Suprapubic skin (tissue), 4 donors: ENCODE data around the gene EXOC2. TPM values are rescaled to one million over a fixed set of nuclear protein-coding genes. Genes with fewer than 3 reads are reported as not detected.

ENCODE experiments used
- DNase-seq, 2 donors: peaks; one replicate each; pipeline ENCODE4 v3.0.0-alpha.2; 2019; ENCODE audit warnings: low spot score in 2 of 2
- H3K27ac ChIP-seq: fragments of 200-600 bp; sonication (generic); one replicate; pipeline ENCODE4 v1.5.1; 2019
- H3K27me3 ChIP-seq: fragments of 200-600 bp; sonication (generic); one replicate; pipeline ENCODE4 v1.5.1; 2019
- H3K36me3 ChIP-seq: fragments of 200-600 bp; sonication (generic); one replicate; pipeline ENCODE4 v1.5.1; 2019
- H3K4me1 ChIP-seq: fragments of 200-600 bp; sonication (generic); one replicate; pipeline ENCODE4 v1.5.1; 2019
- H3K4me3 ChIP-seq: fragments of 200-600 bp; sonication (generic); one replicate; pipeline ENCODE4 v1.5.1; 2019; ENCODE audit warnings: mild to moderate bottlenecking
- H3K9me3 ChIP-seq: fragments of 200-600 bp; sonication (generic); one replicate; pipeline ENCODE4 v1.5.1; 2019
- EP300 ChIP-seq: sonication (generic); formaldehyde crosslinking; IDR thresholded peaks from one replicate; pipeline ENCODE4 v1.6.1; 2017; ENCODE audit warnings: antibody characterized with exemption
- POLR2A ChIP-seq, 2 donors: fragments of 450-650 bp; IDR thresholded peaks; one replicate each; pipeline ENCODE4 v1.6.1; 2017; ENCODE audit warnings: antibody characterized with exemption in 2 of 2, mild to moderate bottlenecking in 2 of 2, moderate library complexity in 2 of 2
- POLR2AphosphoS5 ChIP-seq, 3 donors: sonication (generic); formaldehyde crosslinking; IDR thresholded peaks; one replicate each; pipeline ENCODE4 v1.6.1; 2017; ENCODE audit warnings: antibody characterized with exemption in 3 of 3
- WGBS: methylation state at CpG from one replicate; pipeline ENCODE4 v1.1.5; 2018; 5-methylcytosine and 5-hydroxymethylcytosine counted together
- total RNA-seq, 4 donors: library from RNA; depleted of rRNA; stranded (reverse); fragments of >200 nt; gene quantifications; one replicate each; pipeline ENCODE4 v1.1.0, GENCODE V29; 2016
- TF ChIP-seq, protein P1 (sequence below), 2 donors: fragments of 200-600 bp in 1 of 2; fragments of 450-650 bp in 1 of 2; sonication (generic) in 1 of 2; IDR thresholded peaks; one replicate each; pipeline ENCODE4 v1.5.1; 2016 to 2019; ENCODE audit warnings: antibody characterized with exemption in 2 of 2, mild to moderate bottlenecking in 1 of 2, moderate library complexity in 1 of 2

The EXOC2 gene
- total RNA-seq, 4 donors from 2014 or later, result 17.7 to 28.1 (median 20.3) TPM

DNA sequence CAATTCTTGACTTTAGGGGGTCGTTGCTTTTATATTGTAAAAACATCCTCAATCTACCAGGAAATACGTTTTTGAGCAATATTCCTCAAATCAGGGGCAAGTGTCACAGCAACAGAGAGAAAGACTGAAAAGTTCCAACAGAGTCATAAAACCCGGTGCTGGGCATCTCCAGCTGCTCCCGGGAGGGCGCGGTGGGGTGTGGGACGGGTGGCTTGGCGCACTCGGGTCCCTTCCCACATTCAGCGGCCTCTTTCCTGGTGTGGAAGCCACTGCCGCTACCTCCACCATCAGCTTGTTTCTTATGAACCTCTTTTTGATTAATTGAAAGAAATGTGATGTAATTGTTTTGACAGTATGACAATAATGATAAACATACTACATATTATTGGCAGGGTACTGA, 203.2 kb downstream of the EXOC2 start:
- peaks cover 2% of the 10 kb centered on the region for H3K4me1 ChIP-seq
- no peak overlapping the region for H3K4me3 ChIP-seq
- DNase-seq, result no peak
- H3K27ac ChIP-seq, result no peak overlapping the region
- TF ChIP-seq POLR2AphosphoS5 (IDR thresholded peaks at IDR 0.05) (no peak), POLR2A (IDR thresholded peaks at IDR 0.05) (no peak), EP300 (no peak)
- TF ChIP-seq, protein P1, sequence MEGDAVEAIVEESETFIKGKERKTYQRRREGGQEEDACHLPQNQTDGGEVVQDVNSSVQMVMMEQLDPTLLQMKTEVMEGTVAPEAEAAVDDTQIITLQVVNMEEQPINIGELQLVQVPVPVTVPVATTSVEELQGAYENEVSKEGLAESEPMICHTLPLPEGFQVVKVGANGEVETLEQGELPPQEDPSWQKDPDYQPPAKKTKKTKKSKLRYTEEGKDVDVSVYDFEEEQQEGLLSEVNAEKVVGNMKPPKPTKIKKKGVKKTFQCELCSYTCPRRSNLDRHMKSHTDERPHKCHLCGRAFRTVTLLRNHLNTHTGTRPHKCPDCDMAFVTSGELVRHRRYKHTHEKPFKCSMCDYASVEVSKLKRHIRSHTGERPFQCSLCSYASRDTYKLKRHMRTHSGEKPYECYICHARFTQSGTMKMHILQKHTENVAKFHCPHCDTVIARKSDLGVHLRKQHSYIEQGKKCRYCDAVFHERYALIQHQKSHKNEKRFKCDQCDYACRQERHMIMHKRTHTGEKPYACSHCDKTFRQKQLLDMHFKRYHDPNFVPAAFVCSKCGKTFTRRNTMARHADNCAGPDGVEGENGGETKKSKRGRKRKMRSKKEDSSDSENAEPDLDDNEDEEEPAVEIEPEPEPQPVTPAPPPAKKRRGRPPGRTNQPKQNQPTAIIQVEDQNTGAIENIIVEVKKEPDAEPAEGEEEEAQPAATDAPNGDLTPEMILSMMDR (IDR thresholded peaks at IDR 0.05), result no peak
- no peaks in the 10 kb centered on the region for H3K9me3 ChIP-seq
- H3K27me3 ChIP-seq, result no peaks in the 10 kb centered on the region
- 94% methylated on average over 11 of the region's 11 CpGs for WGBS
- peaks cover 38% of the 10 kb centered on the region for H3K36me3 ChIP-seq

DNA sequence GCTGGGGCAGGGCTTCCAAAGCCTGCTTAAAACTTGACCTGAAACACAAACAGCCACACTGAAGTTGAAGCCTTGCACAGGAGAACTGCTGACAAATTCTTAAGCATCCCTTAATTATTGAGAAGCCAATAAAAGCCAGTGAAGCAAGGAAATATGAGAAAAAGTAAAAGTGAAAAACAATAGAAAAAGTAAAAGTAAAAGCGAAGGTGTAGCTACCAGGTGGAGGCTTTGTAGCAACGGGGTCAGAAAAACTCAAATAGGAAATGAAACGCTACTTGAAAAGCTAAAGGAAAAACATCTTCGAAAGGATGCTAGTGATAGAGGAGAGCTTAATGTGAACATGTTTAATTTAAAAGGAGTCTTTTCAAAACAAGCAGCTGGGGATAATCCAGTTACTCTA, 203.9 kb downstream of the EXOC2 start:
- TF ChIP-seq EP300 (no peak), POLR2AphosphoS5 (IDR thresholded peaks at IDR 0.05) (no peak), POLR2A (IDR thresholded peaks at IDR 0.05) (no peak)
- TF ChIP-seq, protein P1 (IDR thresholded peaks at IDR 0.05), result no peak
- Histone ChIP-seq H3K9me3 (no peaks in the 10 kb centered on the region), H3K27me3 (no peaks in the 10 kb centered on the region), H3K4me1 (peaks cover 2% of the 10 kb centered on the region), H3K4me3 (no peak overlapping the region), H3K36me3 (peaks cover 38% of the 10 kb centered on the region), H3K27ac (no peak overlapping the region)
- 92% methylated on average over 4 of the region's 4 CpGs for WGBS
- DNase-seq, result no peak

DNA sequence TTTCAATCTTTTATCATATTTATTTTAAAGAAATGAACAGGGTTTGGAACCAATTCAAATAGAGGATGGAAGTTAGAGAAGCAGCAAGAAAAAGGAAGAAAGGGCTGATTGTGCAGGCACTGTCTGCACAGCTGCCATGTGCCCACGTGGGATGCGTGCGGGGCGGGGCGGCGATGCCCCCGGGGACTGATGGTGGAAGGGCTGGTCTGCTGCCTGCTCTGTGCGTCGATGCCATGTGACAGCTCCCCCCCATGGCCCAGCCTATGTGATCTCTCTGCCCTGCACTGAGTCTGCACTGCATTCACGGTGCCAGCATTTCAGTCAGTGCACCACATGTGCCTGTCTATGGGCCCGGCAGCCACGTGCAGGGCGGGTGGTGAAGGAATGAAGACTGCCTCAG, 205.0 kb downstream of the EXOC2 start:
- no peak overlapping the region for H3K27ac ChIP-seq
- no peak for DNase-seq
- no peak overlapping the region for H3K4me3 ChIP-seq
- 77% methylated on average over 13 of the region's 13 CpGs for WGBS
- H3K4me1 ChIP-seq, result peaks cover 2% of the 10 kb centered on the region
- no peaks in the 10 kb centered on the region for H3K27me3 ChIP-seq
- TF ChIP-seq POLR2AphosphoS5 (IDR thresholded peaks at IDR 0.05) (no peak), POLR2A (IDR thresholded peaks at IDR 0.05) (no peak), EP300 (no peak)
- TF ChIP-seq, protein P1 (IDR thresholded peaks at IDR 0.05), result no peak
- H3K36me3 ChIP-seq, result peaks cover 38% of the 10 kb centered on the region
- no peaks in the 10 kb centered on the region for H3K9me3 ChIP-seq

DNA sequence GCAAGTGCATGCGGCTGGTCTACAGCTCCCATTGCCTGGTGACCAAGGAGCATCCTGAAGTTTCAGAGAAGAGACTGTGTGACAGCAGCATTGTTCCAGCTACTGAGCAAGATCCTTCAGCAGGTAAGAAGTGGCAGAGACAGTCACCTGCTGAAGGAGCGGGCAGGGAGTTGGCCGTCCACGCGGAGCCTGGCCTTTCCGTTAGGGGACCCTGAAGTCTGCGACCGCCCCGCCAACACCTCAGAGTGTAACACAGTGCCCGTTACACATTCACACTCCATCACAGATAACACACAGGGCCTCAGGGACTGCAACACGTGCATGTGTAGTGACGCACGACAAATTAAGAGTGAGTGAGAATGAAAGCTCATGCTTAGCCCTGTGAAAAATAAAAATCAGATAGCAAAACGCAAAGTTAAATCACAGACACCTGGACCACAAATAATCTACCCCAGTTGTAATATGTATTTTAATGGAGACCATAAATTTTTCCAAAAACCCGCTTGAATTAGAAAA, 207.2 kb downstream of the EXOC2 start:
- no peak overlapping the region for H3K4me3 ChIP-seq
- H3K27me3 ChIP-seq, result no peaks in the 10 kb centered on the region
- H3K9me3 ChIP-seq, result no peaks in the 10 kb centered on the region
- TF ChIP-seq EP300 (no peak), POLR2A (IDR thresholded peaks at IDR 0.05) (no peak), POLR2AphosphoS5 (IDR thresholded peaks at IDR 0.05) (no peak)
- TF ChIP-seq, protein P1 (IDR thresholded peaks at IDR 0.05), result no peak
- no peak overlapping the region for H3K27ac ChIP-seq
- H3K36me3 ChIP-seq, result peaks cover 34% of the 10 kb centered on the region
- WGBS, result 95% methylated on average over 15 of the region's 15 CpGs
- DNase-seq, result no peak
- H3K4me1 ChIP-seq, result peaks cover 2% of the 10 kb centered on the region

DNA sequence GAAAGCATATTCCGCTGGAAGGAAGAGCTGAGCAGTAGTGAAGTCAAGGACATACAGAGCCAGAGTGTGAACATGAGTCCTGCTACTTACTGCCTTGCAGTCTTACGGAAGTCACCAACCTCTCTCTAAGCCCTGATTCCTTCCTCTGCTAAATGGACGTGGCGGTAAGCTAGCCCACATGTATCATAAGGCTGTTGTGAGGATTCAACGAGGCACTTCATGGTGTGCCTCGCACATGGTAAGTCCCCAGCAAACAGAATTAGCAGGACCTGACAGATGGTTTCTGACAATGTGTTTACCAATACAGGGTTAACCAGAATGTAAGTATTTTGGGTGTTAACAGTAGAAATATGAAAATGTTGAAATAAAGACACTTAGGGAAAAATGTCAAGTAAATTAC, 208.2 kb downstream of the EXOC2 start:
- Histone ChIP-seq H3K4me3 (no peak overlapping the region), H3K9me3 (no peaks in the 10 kb centered on the region), H3K27me3 (no peaks in the 10 kb centered on the region), H3K27ac (no peak overlapping the region), H3K36me3 (peaks cover 30% of the 10 kb centered on the region), H3K4me1 (peaks cover under 1% of the 10 kb centered on the region)
- no peak for TF ChIP-seq EP300
- TF ChIP-seq POLR2AphosphoS5 (IDR thresholded peaks at IDR 0.05), result no peak
- no peak for TF ChIP-seq POLR2A (IDR thresholded peaks at IDR 0.05)
- TF ChIP-seq, protein P1 (IDR thresholded peaks at IDR 0.05), result no peak
- no peak for DNase-seq
- 98% methylated on average over 6 of the region's 6 CpGs for WGBS
